GOT3 (cell line): ENCODE results near the gene SDC4.

Experiments used
- DNase-seq: peaks from one replicate; lab custom pipeline; 2025; ENCODE audit warnings: mixed read lengths; lab: John Stamatoyannopoulos, UW

The SDC4 gene

GRCh38 chr20:45347936-45348778 lies at the start of gene SDC4:
SDC4 (minus strand) TSS chr20:45348424; CDS start chr20:45348384, 40 bp downstream.
- peak; percentile 64 for DNase-seq

GRCh38 chr20:45395114-45395415 lies 46.8 kb upstream of the SDC4 start:
- DNase-seq = no peak

DNA sequence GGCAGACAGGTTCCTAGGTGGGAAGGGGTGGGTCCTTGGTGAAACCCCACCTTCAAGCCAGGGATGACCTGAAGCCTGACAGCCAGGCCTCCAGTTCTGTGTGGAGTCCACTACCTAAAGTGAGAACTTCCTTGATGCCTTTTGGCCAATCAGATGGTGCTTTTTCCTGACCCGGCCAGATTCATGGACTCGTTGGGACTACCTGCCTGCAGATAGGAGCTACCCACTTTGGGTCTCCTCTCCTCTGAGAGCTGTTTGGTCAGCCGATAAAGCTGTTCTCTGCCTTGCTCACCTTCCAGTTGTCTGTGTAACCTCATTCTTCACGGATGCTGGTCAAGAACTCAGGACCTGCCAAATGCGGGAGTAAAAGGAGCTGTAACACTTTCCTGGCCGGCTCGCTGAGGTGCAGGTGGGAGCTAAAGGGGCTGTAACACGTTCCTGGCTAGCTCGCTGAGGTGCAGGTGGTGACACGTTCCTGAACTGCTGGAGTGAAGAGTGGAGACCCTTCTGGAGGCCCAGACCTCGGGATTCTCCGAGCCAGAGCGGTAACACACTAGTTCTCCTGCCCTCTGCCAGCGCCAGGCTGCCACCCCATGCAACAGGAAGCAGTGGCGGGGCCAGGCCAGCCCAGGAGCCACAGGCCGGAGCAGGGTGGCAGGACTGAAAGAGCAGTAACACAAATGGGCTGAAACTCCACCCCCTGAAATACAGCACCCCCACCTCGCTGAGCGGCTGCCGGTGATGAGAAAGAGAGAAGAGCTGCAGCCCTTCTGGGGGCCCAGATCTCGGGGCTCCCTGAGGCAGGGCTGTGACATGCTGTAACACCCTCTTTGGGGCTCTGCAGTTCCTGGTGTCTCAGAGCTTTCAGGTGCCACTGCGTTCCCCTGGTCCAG lies 46.2 kb upstream of the SDC4 start:
- no peak for DNase-seq

- DNase-seq = no peak
These were observed 44.5 kb upstream of the SDC4 start for GRCh38 chr20:45392733-45393132.

DNA sequence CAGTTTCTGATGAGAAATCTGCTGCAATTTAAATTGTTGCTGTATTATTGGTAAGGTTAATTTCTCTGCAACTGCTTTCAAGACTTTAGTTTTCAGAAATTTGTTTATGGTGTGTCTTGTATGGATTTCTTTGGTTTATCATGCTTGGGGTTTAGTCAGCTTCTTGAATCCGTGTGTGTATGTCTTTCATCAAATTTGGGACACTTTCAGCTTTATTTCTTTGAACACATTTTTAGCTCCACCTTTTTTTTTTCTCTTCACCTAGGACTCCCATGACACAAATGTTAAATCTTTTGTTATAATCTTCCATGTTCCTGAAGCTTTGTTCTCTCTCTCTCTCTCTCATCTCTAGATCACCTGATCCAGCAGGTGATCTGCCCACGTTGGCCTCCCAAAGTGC lies 43.3 kb upstream of the SDC4 start:
- no peak for DNase-seq

DNA sequence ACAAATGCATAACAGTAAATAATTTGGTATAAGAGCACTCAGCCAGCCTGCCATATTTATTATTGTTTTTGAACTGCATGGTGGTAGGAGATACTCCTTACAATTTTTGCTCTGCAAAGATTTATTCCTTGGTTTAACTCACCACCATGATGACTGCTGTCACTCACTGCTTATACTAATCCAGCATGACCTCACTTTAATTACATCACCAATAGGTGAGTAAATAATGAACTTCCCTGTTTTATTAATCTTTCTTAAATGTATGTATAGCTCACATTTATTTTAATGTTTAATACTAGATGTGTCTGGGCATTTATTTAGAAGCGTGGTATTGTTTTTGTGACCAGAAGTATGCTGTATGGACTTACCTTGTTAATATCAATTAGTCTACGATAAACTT lies 42.7 kb upstream of the SDC4 start:
- DNase-seq = no peak

- DNase-seq = no peak
These were observed 39.0 kb upstream of the SDC4 start for GRCh38 chr20:45387274-45387673.

- DNase-seq = no peak
These were observed 30.0 kb upstream of the SDC4 start, which contains the start of gene TP53TG5 for GRCh38 chr20:45378191-45378590. TP53TG5 (minus strand) TSS chr20:45378325; CDS start chr20:45378236, 89 bp downstream.

DNA sequence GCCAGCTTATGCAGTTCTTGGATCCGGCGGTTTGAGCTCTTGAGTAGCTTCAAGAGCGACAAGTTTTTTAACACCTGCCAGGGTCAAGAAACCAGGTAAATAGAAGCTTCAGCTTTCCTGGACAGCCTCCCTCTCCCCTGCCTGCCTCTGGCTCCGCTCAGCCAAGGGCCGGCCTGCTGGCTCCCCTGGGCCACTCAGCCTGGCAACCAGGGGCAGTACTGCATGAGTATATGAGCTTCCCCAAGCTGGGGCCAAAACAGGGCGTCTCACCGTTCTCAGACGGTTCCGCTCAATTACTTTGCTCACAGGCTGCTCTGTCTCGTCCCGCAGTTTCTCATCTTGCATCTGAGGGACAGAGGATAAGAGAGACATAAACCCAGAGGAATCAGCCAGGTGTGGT lies 29.0 kb upstream of the SDC4 start:
- DNase-seq = no peak

DNA sequence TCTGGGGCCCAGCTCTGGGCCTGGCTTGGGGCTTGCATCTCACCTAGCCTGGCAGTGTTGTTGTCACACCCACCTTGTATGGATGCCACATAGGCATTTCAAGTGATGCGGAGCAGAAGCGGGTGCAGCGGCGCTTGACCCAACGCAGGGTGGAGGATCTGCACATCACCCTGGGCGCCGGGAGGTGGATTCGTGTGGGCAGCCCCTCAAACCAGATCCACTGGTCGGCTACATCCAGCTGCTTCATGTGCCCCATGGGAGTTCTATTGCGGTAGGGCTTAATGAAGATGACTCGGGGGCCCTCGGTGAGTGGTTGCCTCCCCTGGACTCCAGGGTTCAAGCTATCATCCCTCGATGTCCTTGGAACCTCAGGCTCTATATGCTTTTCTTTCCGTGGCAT lies 26.7 kb upstream of the SDC4 start:
- no peak for DNase-seq

GRCh38 chr20:45374101-45374467 lies 25.9 kb upstream of the SDC4 start:
- no peak for DNase-seq

GRCh38 chr20:45373353-45374100 lies 25.3 kb upstream of the SDC4 start:
- peak; percentile 47 for DNase-seq

GRCh38 chr20:45372646-45373352 lies 24.6 kb upstream of the SDC4 start:
- no peak for DNase-seq

- DNase-seq = no peak
These were observed 24.0 kb upstream of the SDC4 start for GRCh38 chr20:45372241-45372640.

- no peak for DNase-seq
These were observed 22.4 kb upstream of the SDC4 start for GRCh38 chr20:45370571-45371160.

GRCh38 chr20:45368221-45368980 lies 20.2 kb upstream of the SDC4 start:
- no peak for DNase-seq

DNA sequence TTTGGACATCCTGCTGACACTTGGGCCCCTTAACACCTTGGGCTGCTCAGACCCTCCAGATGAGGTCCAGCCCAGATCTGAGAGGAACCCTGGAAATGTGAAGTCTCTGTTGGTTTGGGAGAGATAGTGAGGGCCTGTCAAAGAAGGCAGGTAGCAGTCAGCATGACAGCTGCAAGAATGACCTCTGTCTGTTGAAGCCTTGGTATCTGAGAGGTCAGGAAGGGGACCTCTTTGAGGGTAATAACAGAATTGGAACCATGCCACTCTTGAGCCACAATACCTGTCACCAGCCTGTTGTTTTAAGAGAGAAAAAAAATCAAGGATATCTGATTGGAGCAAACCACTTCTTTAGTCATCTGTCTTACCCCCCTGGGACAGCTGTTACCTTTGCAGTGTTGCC lies 18.9 kb upstream of the SDC4 start:
- no peak for DNase-seq

- no peak for DNase-seq
These were observed 18.4 kb upstream of the SDC4 start for GRCh38 chr20:45366631-45367030.

GRCh38 chr20:45366192-45366591 lies 18.0 kb upstream of the SDC4 start:
- DNase-seq = no peak

GRCh38 chr20:45365444-45365970 lies 17.3 kb upstream of the SDC4 start:
- no peak for DNase-seq
